Frontal cortex (tissue), 4 donors: ENCODE results near the gene TOR1B. TPM values are rescaled to one million over a fixed set of nuclear protein-coding genes. Genes with fewer than 3 reads are reported as not detected.
"Not testable (repeated sequence)": the region's sequence is repeated elsewhere in the genome, so short reads cannot be mapped to it uniquely, and the experiment has no call there.

Experiments used
- DNase-seq, 2 donors: peaks; one replicate each; pipeline ENCODE4 v3.0.0; 2012; ENCODE audit warnings: low spot score in 2 of 2
- FAIRE-seq: peaks from 2 replicates; lab custom pipeline; 2012; peaks lifted over from hg19 to GRCh38; lab: Jason Lieb, UNC
- total RNA-seq: library from RNA; depleted of rRNA; stranded (reverse); fragments of >200 nt; gene quantifications from one replicate; pipeline ENCODE4 v1.2.3, GENCODE V29; 2014
- donor health status: control.
- donor health status: control.
- donor health status: control.

Gene TOR1B
- total RNA-seq, result 38.3 TPM

GRCh38 chr9:129802833-129803675, at the start of gene TOR1B:
Gene TOR1B (plus strand): TSS chr9:129803184. CDS start chr9:129803213, 29 bp downstream.
- DNase-seq, result peak; percentile 91 to 93
- FAIRE-seq, result no peak

- DNase-seq (no peak), FAIRE-seq (no peak)
Observed at GRCh38 chr9:129755151-129755550, 47.8 kb upstream of the TOR1B start.

GRCh38 chr9:129756191-129756590, 46.8 kb upstream of the TOR1B start:
- FAIRE-seq (no peak), DNase-seq (no peak)

- no peak for DNase-seq
- no peak for FAIRE-seq
Observed at GRCh38 chr9:129757045-129757444, 45.9 kb upstream of the TOR1B start.

- no peak for FAIRE-seq
Observed at GRCh38 chr9:129759319-129759718, 43.7 kb upstream of the TOR1B start.

GRCh38 chr9:129759804-129760502, 43.0 kb upstream of the TOR1B start:
- FAIRE-seq (no peak), DNase-seq (no peak)

More at GRCh38 chr9:129759319-129759718, 43.7 kb upstream of the TOR1B start:
- DNase-seq, result no peak

GRCh38 chr9:129760784-129761183, 42.2 kb upstream of the TOR1B start:
- DNase-seq, FAIRE-seq: not testable (repeated sequence)

GRCh38 chr9:129761293-129761900, 41.6 kb upstream of the TOR1B start:
- no peak for FAIRE-seq

GRCh38 chr9:129761901-129762369, 41.0 kb upstream of the TOR1B start:
- no peak for DNase-seq
- FAIRE-seq, result no peak

More at GRCh38 chr9:129761293-129761900, 41.6 kb upstream of the TOR1B start:
- no peak for DNase-seq

- DNase-seq, FAIRE-seq: not testable (repeated sequence)
Observed at GRCh38 chr9:129762370-129762984, 40.5 kb upstream of the TOR1B start.

GRCh38 chr9:129762985-129763926, 39.7 kb upstream of the TOR1B start:
- FAIRE-seq, result no peak

GRCh38 chr9:129765764-129766317, 37.1 kb upstream of the TOR1B start:
- no peak for FAIRE-seq
- DNase-seq, result no peak

More at GRCh38 chr9:129762985-129763926, 39.7 kb upstream of the TOR1B start:
- no peak for DNase-seq

- DNase-seq (no peak), FAIRE-seq (no peak)
Observed at GRCh38 chr9:129768486-129768885, 34.5 kb upstream of the TOR1B start.

- FAIRE-seq (no peak), DNase-seq (no peak)
Observed at GRCh38 chr9:129769669-129770068, 33.3 kb upstream of the TOR1B start.

- DNase-seq (no peak), FAIRE-seq (no peak)
Observed at GRCh38 chr9:129770741-129771140, 32.2 kb upstream of the TOR1B start.

- DNase-seq (no peak), FAIRE-seq (no peak)
Observed at GRCh38 chr9:129773262-129774048, 29.5 kb upstream of the TOR1B start.

GRCh38 chr9:129774791-129775447, 28.1 kb upstream of the TOR1B start:
- FAIRE-seq (no peak), DNase-seq (no peak)
